Glutamatergic neuron (in vitro differentiated cells): ENCODE results near the gene NPHP1. TPM values are rescaled to one million over a fixed set of nuclear protein-coding genes. Genes with fewer than 3 reads are reported as not detected.
"Not testable (repeated sequence)": the region's sequence is repeated elsewhere in the genome, so short reads cannot be mapped to it uniquely, and the experiment has no call there.

Experiments
- DNase-seq: peaks from one replicate; pipeline ENCODE4 v3.0.0; 2022
- H3K27ac Mint-ChIP-seq: one replicate; pipeline ENCODE4 v1.8.0; 2020; ENCODE audit warnings: mild to moderate bottlenecking, mixed read lengths, inconsistent platforms; ENCODE audit not compliant: unreplicated experiment
- H3K27me3 Mint-ChIP-seq: one replicate; pipeline ENCODE4 v1.8.0; 2020; ENCODE audit warnings: mild to moderate bottlenecking, moderate library complexity, mixed read lengths, inconsistent platforms; ENCODE audit not compliant: unreplicated experiment
- H3K36me3 Mint-ChIP-seq: one replicate; pipeline ENCODE4 v1.8.0; 2020; ENCODE audit warnings: mild to moderate bottlenecking, mixed read lengths, inconsistent platforms; ENCODE audit not compliant: unreplicated experiment
- H3K4me1 Mint-ChIP-seq: one replicate; pipeline ENCODE4 v1.8.0; 2020; ENCODE audit warnings: mild to moderate bottlenecking, low read depth, mixed read lengths, inconsistent platforms; ENCODE audit not compliant: unreplicated experiment
- H3K4me3 Mint-ChIP-seq: one replicate; pipeline ENCODE4 v1.8.0; 2020; ENCODE audit warnings: mild to moderate bottlenecking, mixed read lengths, inconsistent platforms; ENCODE audit not compliant: unreplicated experiment
- H3K9me3 Mint-ChIP-seq: one replicate; pipeline ENCODE4 v1.8.0; 2020; ENCODE audit warnings: mild to moderate bottlenecking, moderate library complexity, mixed read lengths, inconsistent platforms; ENCODE audit not compliant: unreplicated experiment
- CTCF ChIP-seq: fragments of 200-600 bp; sonication (generic); IDR thresholded peaks from one replicate; pipeline ENCODE4 v1.5.0; 2021; ENCODE audit not compliant: partially characterized antibody, unreplicated experiment
- total RNA-seq: library from RNA; stranded (reverse); fragmentation: NEBNext Ultra II Directional; extraction: Animal tissue kit (Norgen Biotek cat#: 25700); gene quantifications from one replicate; pipeline ENCODE4 v1.2.1, GENCODE V29; 2021; ENCODE audit not compliant: unreplicated experiment

Gene NPHP1
- total RNA-seq, 1 donor from 2014 or later = 2.5 TPM

- no peak overlapping the region for H3K4me3 Mint-ChIP-seq
- H3K36me3 Mint-ChIP-seq = peaks cover 5% of the 10 kb centered on the region
- TF ChIP-seq CTCF = no peak
- H3K9me3 Mint-ChIP-seq = peaks cover 2% of the 10 kb centered on the region
- H3K27ac Mint-ChIP-seq = no peak overlapping the region
- H3K4me1 Mint-ChIP-seq = peaks cover 1% of the 10 kb centered on the region
- H3K27me3 Mint-ChIP-seq = peaks cover 18% of the 10 kb centered on the region
- DNase-seq = no peak
Observed at GRCh38 chr2:110113961-110114591, 90.7 kb downstream of the NPHP1 start.

GRCh38 chr2:110108291-110108690 lies 96.5 kb downstream of the NPHP1 start:
- H3K9me3 Mint-ChIP-seq, H3K4me3 Mint-ChIP-seq, H3K27me3 Mint-ChIP-seq, H3K36me3 Mint-ChIP-seq, H3K27ac Mint-ChIP-seq, DNase-seq, H3K4me1 Mint-ChIP-seq: not testable (repeated sequence)

GRCh38 chr2:110107092-110108079 lies 97.4 kb downstream of the NPHP1 start:
- Mint-ChIP-seq H3K27me3 (peaks cover 4% of the 10 kb centered on the region), H3K27ac (no peak overlapping the region), H3K9me3 (peaks cover 2% of the 10 kb centered on the region), H3K4me3 (no peak overlapping the region), H3K4me1 (no peaks in the 10 kb centered on the region), H3K36me3 (no peaks in the 10 kb centered on the region)
- no peak for TF ChIP-seq CTCF
- DNase-seq = no peak

DNA sequence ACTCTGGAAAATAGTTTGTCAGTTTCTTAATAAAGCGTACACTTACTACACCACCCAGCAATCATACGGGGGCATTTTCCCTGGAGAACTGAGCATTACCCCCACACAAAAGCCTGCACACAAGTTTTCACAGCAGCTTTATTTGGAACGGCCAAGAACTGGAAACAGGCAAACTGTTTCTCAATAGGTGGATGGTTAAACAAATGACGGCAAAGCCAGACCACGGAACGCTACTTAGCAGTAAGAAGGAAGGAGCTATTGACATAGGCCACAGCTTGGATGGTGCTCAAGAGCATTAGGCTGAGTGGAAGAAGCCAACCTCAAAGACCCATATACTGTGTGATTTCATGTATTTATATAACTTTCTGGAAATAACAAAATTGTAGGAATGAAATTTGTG lies 98.2 kb downstream of the NPHP1 start:
- Mint-ChIP-seq H3K4me3 (no peak overlapping the region), H3K9me3 (peaks cover 2% of the 10 kb centered on the region), H3K27ac (no peak overlapping the region), H3K4me1 (no peaks in the 10 kb centered on the region), H3K27me3 (peaks cover 4% of the 10 kb centered on the region), H3K36me3 (no peaks in the 10 kb centered on the region)
- DNase-seq = no peak
- no peak for TF ChIP-seq CTCF

GRCh38 chr2:110105608-110106467 lies 99.0 kb downstream of the NPHP1 start:
- no peaks in the 10 kb centered on the region for H3K4me1 Mint-ChIP-seq

More at GRCh38 chr2:110105608-110106467, 99.0 kb downstream of the NPHP1 start:
- Mint-ChIP-seq H3K9me3 (peaks cover 2% of the 10 kb centered on the region), H3K36me3 (no peaks in the 10 kb centered on the region), H3K27ac (no peak overlapping the region), H3K27me3 (peaks cover 4% of the 10 kb centered on the region), H3K4me3 (no peak overlapping the region)
- TF ChIP-seq CTCF = no peak
- DNase-seq = no peak
